Measurements from ENCODE around the gene PLEKHN1.
A peak's percentile ranks its signal among the peaks of the same experiment; 100 is the strongest.

Gene PLEKHN1

GRCh38 chr1:938711-939489 lies 27.4 kb upstream of the PLEKHN1 start:
- H3K79me2 ChIP-seq (ENCODE audit: insufficient read depth, low read length): no peaks in the 10 kb centered on the region
- no peak overlapping the region for H3K9ac ChIP-seq (ENCODE audit: low read depth, low read length)
- no peak overlapping the region for H3K27ac ChIP-seq (ENCODE audit: low read length)
- ATAC-seq (ENCODE audit: insufficient read depth, low read depth) (no peak), DNase-seq (no peak)
- H3K27me3 ChIP-seq (ENCODE audit: insufficient read depth, low read length, poor library complexity): peaks cover 41% of the 10 kb centered on the region
- no peaks in the 10 kb centered on the region for H3K36me3 ChIP-seq (ENCODE audit: insufficient read depth, low read length)
- TF ChIP-seq CTCF (IDR thresholded peaks at IDR 0.05; ENCODE audit: borderline replicate concordance, extremely low read depth, low read length, poor library complexity, severe bottlenecking) (no peak), EZH2 (IDR thresholded peaks at IDR 0.05; ENCODE audit: borderline replicate concordance, low read depth, low read length, severe bottlenecking) (no peak)
- no peak overlapping the region for H3K4me3 ChIP-seq (ENCODE audit: low read depth in 1 of 2, low read length in 2 of 2)
- H3K4me1 ChIP-seq (ENCODE audit: insufficient read depth, low read length): peaks cover 17% of the 10 kb centered on the region
- peaks cover 43% of the 10 kb centered on the region for H4K20me1 ChIP-seq (ENCODE audit: insufficient read depth, low read length)
- H3K9me3 ChIP-seq (ENCODE audit: insufficient read depth, low read length, severe bottlenecking): peaks cover 1% of the 10 kb centered on the region
- H3K4me2 ChIP-seq (ENCODE audit: insufficient read depth, low read length): no peak overlapping the region
- no peak overlapping the region for H2AFZ ChIP-seq (ENCODE audit: low read depth, low read length)

- Histone ChIP-seq H3K27me3 (ENCODE audit: insufficient read depth, low read length, poor library complexity) (peaks cover 41% of the 10 kb centered on the region), H3K4me2 (ENCODE audit: insufficient read depth, low read length) (peak overlapping the region; percentile 57), H4K20me1 (ENCODE audit: insufficient read depth, low read length) (peaks cover 44% of the 10 kb centered on the region), H3K9ac (ENCODE audit: low read depth, low read length) (no peak overlapping the region; the same call in 1 of the 2 replicates), H3K27ac (ENCODE audit: low read length) (no peak overlapping the region), H3K4me1 (ENCODE audit: insufficient read depth, low read length) (peaks cover 17% of the 10 kb centered on the region), H3K36me3 (ENCODE audit: insufficient read depth, low read length) (0 out of 2 replicates have a peak, but pooled peaks cover under 1% of the 10 kb centered on the region), H3K79me2 (ENCODE audit: insufficient read depth, low read length) (no peaks in the 10 kb centered on the region), H3K4me3 (ENCODE audit: low read depth in 1 of 2, low read length in 2 of 2) (no peak overlapping the region), H3K9me3 (ENCODE audit: insufficient read depth, low read length, severe bottlenecking) (peaks cover 1% of the 10 kb centered on the region), H2AFZ (ENCODE audit: low read depth, low read length) (no peak overlapping the region)
- ATAC-seq (ENCODE audit: insufficient read depth, low read depth) (no peak), DNase-seq (no peak)
- TF ChIP-seq CTCF (IDR thresholded peaks at IDR 0.05; ENCODE audit: borderline replicate concordance, extremely low read depth, low read length, poor library complexity, severe bottlenecking): no peak
- peak; percentile 61 for TF ChIP-seq EZH2 (IDR thresholded peaks at IDR 0.05; ENCODE audit: borderline replicate concordance, low read depth, low read length, severe bottlenecking)
These were observed 26.7 kb upstream of the PLEKHN1 start for GRCh38 chr1:939511-940106.

GRCh38 chr1:940107-941014 lies 25.9 kb upstream of the PLEKHN1 start:
- no peak overlapping the region for H3K27ac ChIP-seq (ENCODE audit: low read length)
- H3K79me2 ChIP-seq (ENCODE audit: insufficient read depth, low read length): no peaks in the 10 kb centered on the region
- peaks cover 17% of the 10 kb centered on the region for H3K4me1 ChIP-seq (ENCODE audit: insufficient read depth, low read length)
- H3K9me3 ChIP-seq (ENCODE audit: insufficient read depth, low read length, severe bottlenecking): peaks cover 1% of the 10 kb centered on the region
- no peak overlapping the region for H2AFZ ChIP-seq (ENCODE audit: low read depth, low read length)
- H4K20me1 ChIP-seq (ENCODE audit: insufficient read depth, low read length): peaks cover 44% of the 10 kb centered on the region
- H3K9ac ChIP-seq (ENCODE audit: low read depth, low read length): peak overlapping the region; percentile 7; the same call in 1 of the 2 replicates
- peak overlapping the region; percentile 57 for H3K4me2 ChIP-seq (ENCODE audit: insufficient read depth, low read length)
- peak overlapping the region in 1 of 2 experiments; percentile 38; a peak in 1 of 4 replicates for H3K4me3 ChIP-seq (ENCODE audit: low read depth in 1 of 2, low read length in 2 of 2)
- peaks cover 41% of the 10 kb centered on the region for H3K27me3 ChIP-seq (ENCODE audit: insufficient read depth, low read length, poor library complexity)
- peak; percentile 35 for DNase-seq
- TF ChIP-seq EZH2 (IDR thresholded peaks at IDR 0.05; ENCODE audit: borderline replicate concordance, low read depth, low read length, severe bottlenecking) (peak; percentile 100), CTCF (IDR thresholded peaks at IDR 0.05; ENCODE audit: borderline replicate concordance, extremely low read depth, low read length, poor library complexity, severe bottlenecking) (no peak)
- ATAC-seq (ENCODE audit: insufficient read depth, low read depth): peak; percentile 52
- H3K36me3 ChIP-seq (ENCODE audit: insufficient read depth, low read length): peaks cover 8% of the 10 kb centered on the region
